ENCODE data around the gene PLCB2.

The PLCB2 gene

GRCh38 chr15:40340038-40340739 lies 32.5 kb upstream of the PLCB2 start:
- WGBS (ENCODE audit: insufficient coverage) = 93% methylated on average over 9 of the region's 14 CpGs
- Histone ChIP-seq H3K9me3 (ENCODE audit: control extremely low read depth in 1 of 5, control insufficient read depth in 4 of 5, insufficient read depth in 2 of 5, low read depth in 1 of 5, low read length in 4 of 5) (no peaks in the 10 kb centered on the region), H3K36me3 (ENCODE audit: control insufficient read depth in 4 of 4, insufficient read depth in 4 of 4, low read length in 3 of 4) (no peaks in the 10 kb centered on the region), H3K4me1 (ENCODE audit: control extremely low read depth in 1 of 4, control insufficient read depth in 4 of 4, insufficient read depth in 4 of 4, low read length in 3 of 4) (peaks cover 2 to 65% (median 47%) of the 10 kb centered on the region in 4 experiments), H3K27me3 (replicated peaks in 2 of 5; ENCODE audit: control insufficient read depth in 4 of 5, insufficient read depth in 5 of 5, low read length in 4 of 5) (no peaks in the 10 kb centered on the region), H3K4me3 (ENCODE audit: control insufficient read depth in 1 of 7, extremely low read depth in 1 of 7, insufficient read depth in 4 of 7, low read depth in 2 of 7, low read length in 6 of 7) (peak overlapping the region in 1 of 7 experiments; percentile 7), H3K27ac (ENCODE audit: insufficient read depth in 1 of 2, low read depth in 1 of 2, low read length in 2 of 2, poor library complexity in 1 of 2, severe bottlenecking in 2 of 2) (no peak overlapping the region)
- ChIA-PET POLR2A (interaction anchor here (1.0 kb wide), 1 partner anchor 17 kb away, joined by 4 read pairs; no protein-coding TSS in a partner anchor), CTCF (interaction anchor here (1.0 to 26.5 kb wide), 13 partner anchors 10 to 84 kb away, joined by 3 to 1099 read pairs (median 58); partner anchors contain the start of genes ANKRD63, DISP2, INAFM2 and IVD)
- DNase-seq = no peak

GRCh38 chr15:40339621-40339945 lies 31.8 kb upstream of the PLCB2 start:
- Histone ChIP-seq H3K27me3 (replicated peaks in 2 of 5; ENCODE audit: control insufficient read depth in 4 of 5, insufficient read depth in 5 of 5, low read length in 4 of 5) (no peaks in the 10 kb centered on the region), H3K9me3 (ENCODE audit: control extremely low read depth in 1 of 5, control insufficient read depth in 4 of 5, insufficient read depth in 2 of 5, low read depth in 1 of 5, low read length in 4 of 5) (no peaks in the 10 kb centered on the region), H3K27ac (ENCODE audit: insufficient read depth in 1 of 2, low read depth in 1 of 2, low read length in 2 of 2, poor library complexity in 1 of 2, severe bottlenecking in 2 of 2) (no peak overlapping the region), H3K4me3 (ENCODE audit: control insufficient read depth in 1 of 7, extremely low read depth in 1 of 7, insufficient read depth in 4 of 7, low read depth in 2 of 7, low read length in 6 of 7) (no peak overlapping the region), H3K4me1 (ENCODE audit: control extremely low read depth in 1 of 4, control insufficient read depth in 4 of 4, insufficient read depth in 4 of 4, low read length in 3 of 4) (peaks cover 5 to 69% (median 52%) of the 10 kb centered on the region in 4 experiments), H3K36me3 (ENCODE audit: control insufficient read depth in 4 of 4, insufficient read depth in 4 of 4, low read length in 3 of 4) (no peaks in the 10 kb centered on the region)
- ChIA-PET CTCF (interaction anchor here (1.4 to 26.5 kb wide), 12 partner anchors 11 to 84 kb away, joined by 4 to 1099 read pairs (median 85); partner anchors contain the start of genes ANKRD63, DISP2, INAFM2 and IVD), POLR2A (interaction anchor here (1.0 kb wide), 1 partner anchor 17 kb away, joined by 4 read pairs; no protein-coding TSS in a partner anchor)
- DNase-seq = no peak
- WGBS (ENCODE audit: insufficient coverage) = 100% methylated on average over 6 of the region's 7 CpGs

- Histone ChIP-seq H3K27ac (ENCODE audit: insufficient read depth in 1 of 2, low read depth in 1 of 2, low read length in 2 of 2, poor library complexity in 1 of 2, severe bottlenecking in 2 of 2) (no peak overlapping the region), H3K4me3 (ENCODE audit: control insufficient read depth in 1 of 7, extremely low read depth in 1 of 7, insufficient read depth in 4 of 7, low read depth in 2 of 7, low read length in 6 of 7) (no peak overlapping the region), H3K36me3 (ENCODE audit: control insufficient read depth in 4 of 4, insufficient read depth in 4 of 4, low read length in 3 of 4) (no peaks in the 10 kb centered on the region), H3K4me1 (ENCODE audit: control extremely low read depth in 1 of 4, control insufficient read depth in 4 of 4, insufficient read depth in 4 of 4, low read length in 3 of 4) (peaks cover 5 to 71% (median 55%) of the 10 kb centered on the region in 4 experiments), H3K27me3 (replicated peaks in 2 of 5; ENCODE audit: control insufficient read depth in 4 of 5, insufficient read depth in 5 of 5, low read length in 4 of 5) (no peaks in the 10 kb centered on the region), H3K9me3 (ENCODE audit: control extremely low read depth in 1 of 5, control insufficient read depth in 4 of 5, insufficient read depth in 2 of 5, low read depth in 1 of 5, low read length in 4 of 5) (no peaks in the 10 kb centered on the region)
- ChIA-PET POLR2A (interaction anchor here (2.8 kb wide), 1 partner anchor 16 kb away, joined by 27 read pairs; the partner anchor contains the start of gene INAFM2), CTCF (interaction anchor here (1.4 to 26.5 kb wide), 14 partner anchors 9 to 121 kb away, joined by 4 to 1099 read pairs (median 40); partner anchors contain the start of genes ANKRD63, DISP2, INAFM2 and IVD)
- WGBS (ENCODE audit: insufficient coverage) = 88% methylated on average over 9 of the region's 11 CpGs
- DNase-seq = no peak
These were observed 31.3 kb upstream of the PLCB2 start for GRCh38 chr15:40338921-40339620.

- ChIA-PET CTCF (interaction anchor here (0.5 to 26.5 kb wide), 20 partner anchors 9 to 297 kb away, joined by 3 to 1099 read pairs (median 10); partner anchors contain the start of genes ANKRD63, DISP2, INAFM2 and IVD), POLR2A (interaction anchor here (0.8 to 2.8 kb wide), 4 partner anchors 13 to 59 kb away, joined by 3 to 27 read pairs (median 8); partner anchors contain the start of gene INAFM2)
- Histone ChIP-seq H3K27me3 (replicated peaks in 2 of 5; ENCODE audit: control insufficient read depth in 4 of 5, insufficient read depth in 5 of 5, low read length in 4 of 5) (no peaks in the 10 kb centered on the region), H3K27ac (ENCODE audit: insufficient read depth in 1 of 2, low read depth in 1 of 2, low read length in 2 of 2, poor library complexity in 1 of 2, severe bottlenecking in 2 of 2) (no peak overlapping the region), H3K36me3 (ENCODE audit: control insufficient read depth in 4 of 4, insufficient read depth in 4 of 4, low read length in 3 of 4) (no peaks in the 10 kb centered on the region), H3K4me3 (ENCODE audit: control insufficient read depth in 1 of 7, extremely low read depth in 1 of 7, insufficient read depth in 4 of 7, low read depth in 2 of 7, low read length in 6 of 7) (peak overlapping the region in 1 of 7 experiments; percentile 42), H3K4me1 (ENCODE audit: control extremely low read depth in 1 of 4, control insufficient read depth in 4 of 4, insufficient read depth in 4 of 4, low read length in 3 of 4) (peaks cover 5 to 71% (median 59%) of the 10 kb centered on the region in 4 experiments), H3K9me3 (ENCODE audit: control extremely low read depth in 1 of 5, control insufficient read depth in 4 of 5, insufficient read depth in 2 of 5, low read depth in 1 of 5, low read length in 4 of 5) (no peaks in the 10 kb centered on the region)
- WGBS (ENCODE audit: insufficient coverage) = 28% methylated on average over 8 of the region's 11 CpGs
- peak; percentile 86 to 92 (median 92) for DNase-seq
These were observed 30.4 kb upstream of the PLCB2 start for GRCh38 chr15:40338041-40338657.

DNA sequence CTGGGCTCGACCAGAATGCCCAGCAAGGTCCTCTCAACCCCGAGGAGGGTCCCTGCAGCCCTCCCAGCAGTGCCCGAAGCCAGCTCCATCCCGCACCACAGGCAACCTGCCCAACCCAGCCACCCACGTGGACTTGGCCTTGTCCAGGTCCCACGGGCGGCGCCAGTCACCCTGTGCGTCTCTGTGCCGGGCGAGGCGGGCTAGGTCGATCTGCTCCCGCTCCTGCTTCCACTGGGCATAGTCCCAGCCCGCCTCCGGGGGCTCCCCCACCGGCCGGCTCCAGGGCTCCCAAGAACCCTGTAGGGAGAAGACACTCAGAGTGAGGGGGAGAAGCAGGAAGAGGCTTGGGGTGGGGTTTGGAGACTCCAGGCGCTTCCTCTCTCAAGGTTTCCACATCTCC lies 29.9 kb upstream of the PLCB2 start:
- ChIA-PET CTCF (interaction anchor here (0.5 to 26.5 kb wide), 20 partner anchors 9 to 296 kb away, joined by 3 to 1099 read pairs (median 10); partner anchors contain the start of genes ANKRD63, DISP2, INAFM2 and IVD), POLR2A (interaction anchor here (0.8 to 2.8 kb wide), 5 partner anchors 13 to 58 kb away, joined by 3 to 27 read pairs (median 4); partner anchors contain the start of gene INAFM2)
- no peak overlapping the region for H3K27ac ChIP-seq (ENCODE audit: insufficient read depth in 1 of 2, low read depth in 1 of 2, low read length in 2 of 2, poor library complexity in 1 of 2, severe bottlenecking in 2 of 2)
- H3K4me1 ChIP-seq (ENCODE audit: control extremely low read depth in 1 of 4, control insufficient read depth in 4 of 4, insufficient read depth in 4 of 4, low read length in 3 of 4) = peaks cover 8 to 73% (median 63%) of the 10 kb centered on the region in 4 experiments
- no peaks in the 10 kb centered on the region for H3K9me3 ChIP-seq (ENCODE audit: control extremely low read depth in 1 of 5, control insufficient read depth in 4 of 5, insufficient read depth in 2 of 5, low read depth in 1 of 5, low read length in 4 of 5)
- 75% methylated on average over 11 of the region's 19 CpGs for WGBS (ENCODE audit: insufficient coverage)
- H3K36me3 ChIP-seq (ENCODE audit: control insufficient read depth in 4 of 4, insufficient read depth in 4 of 4, low read length in 3 of 4) = peaks cover 0 to 3% (median 0%) of the 10 kb centered on the region in 4 experiments
- no peaks in the 10 kb centered on the region for H3K27me3 ChIP-seq (replicated peaks in 2 of 5; ENCODE audit: control insufficient read depth in 4 of 5, insufficient read depth in 5 of 5, low read length in 4 of 5)
- peak overlapping the region in 1 of 7 experiments; percentile 42 for H3K4me3 ChIP-seq (ENCODE audit: control insufficient read depth in 1 of 7, extremely low read depth in 1 of 7, insufficient read depth in 4 of 7, low read depth in 2 of 7, low read length in 6 of 7)
- DNase-seq = no peak

- DNase-seq = peak; percentile 34 to 46 (median 35)
- H3K9me3 ChIP-seq (ENCODE audit: control extremely low read depth in 1 of 5, control insufficient read depth in 4 of 5, insufficient read depth in 2 of 5, low read depth in 1 of 5, low read length in 4 of 5) = no peaks in the 10 kb centered on the region
- peak overlapping the region in 4 of 7 experiments; percentile 33 to 61 (median 54) for H3K4me3 ChIP-seq (ENCODE audit: control insufficient read depth in 1 of 7, extremely low read depth in 1 of 7, insufficient read depth in 4 of 7, low read depth in 2 of 7, low read length in 6 of 7)
- 4% methylated on average over 4 of the region's 5 CpGs for WGBS (ENCODE audit: insufficient coverage)
- POLR2A ChIA-PET = interaction anchor here (0.7 to 2.8 kb wide), 8 partner anchors 9 to 58 kb away, joined by 3 to 27 read pairs (median 5); partner anchors contain the start of genes INAFM2 and PLCB2
- peaks cover 0 to 11% (median 0%) of the 10 kb centered on the region in 4 experiments for H3K36me3 ChIP-seq (ENCODE audit: control insufficient read depth in 4 of 4, insufficient read depth in 4 of 4, low read length in 3 of 4)
- no peaks in the 10 kb centered on the region for H3K27me3 ChIP-seq (replicated peaks in 2 of 5; ENCODE audit: control insufficient read depth in 4 of 5, insufficient read depth in 5 of 5, low read length in 4 of 5)
- H3K27ac ChIP-seq (ENCODE audit: insufficient read depth in 1 of 2, low read depth in 1 of 2, low read length in 2 of 2, poor library complexity in 1 of 2, severe bottlenecking in 2 of 2) = peak overlapping the region in 1 of 2 experiments; percentile 82
- CTCF ChIA-PET = interaction anchor here (1.0 to 26.5 kb wide), 18 partner anchors 8 to 298 kb away, joined by 3 to 1099 read pairs (median 10); partner anchors contain the start of genes ANKRD63, INAFM2, PLCB2 and SRP14
- H3K4me1 ChIP-seq (ENCODE audit: control extremely low read depth in 1 of 4, control insufficient read depth in 4 of 4, insufficient read depth in 4 of 4, low read length in 3 of 4) = peaks cover 8 to 82% (median 71%) of the 10 kb centered on the region in 4 experiments
These were observed 29.0 kb upstream of the PLCB2 start for GRCh38 chr15:40336744-40337122.
